HG02610 (cell line): Measurements from ENCODE around the gene DHX35.

Experiments
- ATAC-seq: cut with Tn5 transposase; IDR thresholded peaks from one replicate; pipeline ENCODE4 v1.9.1; 2021; ENCODE audit warnings: mild to moderate bottlenecking, moderate library complexity; ENCODE audit not compliant: unreplicated experiment

DHX35 gene

GRCh38 chr20:39016506-39016905 lies 54.4 kb downstream of the DHX35 start:
- ATAC-seq = no peak

- ATAC-seq = no peak
Measured at GRCh38 chr20:39019027-39019426, 56.9 kb downstream of the DHX35 start.

GRCh38 chr20:39019805-39020325 lies 57.7 kb downstream of the DHX35 start:
- ATAC-seq = peak; percentile 83

- ATAC-seq = peak; percentile 60
Measured at GRCh38 chr20:39021748-39022147, 59.6 kb downstream of the DHX35 start.

- ATAC-seq = no peak
Measured at GRCh38 chr20:39025883-39026282, 63.7 kb downstream of the DHX35 start.

GRCh38 chr20:39029364-39029763 lies 67.2 kb downstream of the DHX35 start:
- no peak for ATAC-seq

- no peak for ATAC-seq
Measured at GRCh38 chr20:39032997-39033396, 70.9 kb downstream of the DHX35 start.

GRCh38 chr20:39036011-39036410 lies 73.9 kb downstream of the DHX35 start:
- ATAC-seq = no peak

- ATAC-seq = no peak
Measured at GRCh38 chr20:39036851-39037250, 74.7 kb downstream of the DHX35 start.

GRCh38 chr20:39038047-39038446 lies 75.9 kb downstream of the DHX35 start:
- no peak for ATAC-seq

- no peak for ATAC-seq
Measured at GRCh38 chr20:39038495-39038894, 76.4 kb downstream of the DHX35 start.

GRCh38 chr20:39039261-39039660 lies 77.1 kb downstream of the DHX35 start:
- ATAC-seq = no peak

GRCh38 chr20:39040116-39040515 lies 78.0 kb downstream of the DHX35 start:
- ATAC-seq = no peak

- no peak for ATAC-seq
Measured at GRCh38 chr20:39041067-39041466, 78.9 kb downstream of the DHX35 start.

GRCh38 chr20:39042279-39043150 lies 80.4 kb downstream of the DHX35 start:
- ATAC-seq = no peak

GRCh38 chr20:39044501-39044900 lies 82.4 kb downstream of the DHX35 start:
- no peak for ATAC-seq

GRCh38 chr20:39045676-39046075 lies 83.5 kb downstream of the DHX35 start:
- no peak for ATAC-seq

GRCh38 chr20:39047417-39047985 lies 85.4 kb downstream of the DHX35 start:
- ATAC-seq = no peak

- ATAC-seq = peak; percentile 44
Measured at GRCh38 chr20:39048000-39048696, 86.0 kb downstream of the DHX35 start.

- ATAC-seq = no peak
Measured at GRCh38 chr20:39049148-39049547, 87.0 kb downstream of the DHX35 start.

GRCh38 chr20:39049684-39050554 lies 87.8 kb downstream of the DHX35 start:
- peak; percentile 81 for ATAC-seq
